ENCODE measurements around the gene PCSK5.

PCSK5 gene

DNA sequence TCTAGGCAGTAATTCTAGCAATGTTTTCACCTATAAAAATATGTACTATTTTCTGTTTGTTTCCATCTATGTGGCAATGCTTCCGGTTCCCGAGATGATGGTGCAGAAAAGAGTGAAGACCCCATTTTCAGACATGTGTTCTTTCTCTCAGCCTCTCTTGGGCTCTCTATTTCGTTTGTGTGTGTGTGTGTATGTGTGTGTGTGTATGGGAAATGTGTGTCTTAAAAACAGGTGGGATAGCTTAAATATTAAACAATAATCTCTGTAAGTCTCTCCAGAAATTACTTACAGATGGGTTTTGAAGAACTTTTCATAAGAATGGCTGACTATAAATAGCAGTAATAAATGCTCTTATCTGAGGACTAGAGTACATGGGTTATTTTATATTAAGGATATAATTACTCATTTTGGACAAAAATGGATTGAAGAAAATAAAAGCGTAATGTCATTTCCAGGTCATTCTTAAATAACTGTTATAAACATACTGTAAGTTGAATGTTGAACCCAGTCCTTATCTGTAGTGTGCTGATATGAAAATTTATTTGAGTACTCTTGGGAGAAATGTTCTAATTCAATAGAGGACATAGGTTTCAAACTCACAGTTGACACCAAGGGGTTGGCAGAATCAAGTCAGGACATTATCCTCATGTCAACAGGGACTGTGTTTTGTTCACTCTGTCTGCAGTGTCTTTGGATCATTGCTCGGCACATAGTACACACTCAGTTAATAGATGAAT, 31.1 kb downstream of the PCSK5 start:
- TF ChIP-seq, protein P1, sequence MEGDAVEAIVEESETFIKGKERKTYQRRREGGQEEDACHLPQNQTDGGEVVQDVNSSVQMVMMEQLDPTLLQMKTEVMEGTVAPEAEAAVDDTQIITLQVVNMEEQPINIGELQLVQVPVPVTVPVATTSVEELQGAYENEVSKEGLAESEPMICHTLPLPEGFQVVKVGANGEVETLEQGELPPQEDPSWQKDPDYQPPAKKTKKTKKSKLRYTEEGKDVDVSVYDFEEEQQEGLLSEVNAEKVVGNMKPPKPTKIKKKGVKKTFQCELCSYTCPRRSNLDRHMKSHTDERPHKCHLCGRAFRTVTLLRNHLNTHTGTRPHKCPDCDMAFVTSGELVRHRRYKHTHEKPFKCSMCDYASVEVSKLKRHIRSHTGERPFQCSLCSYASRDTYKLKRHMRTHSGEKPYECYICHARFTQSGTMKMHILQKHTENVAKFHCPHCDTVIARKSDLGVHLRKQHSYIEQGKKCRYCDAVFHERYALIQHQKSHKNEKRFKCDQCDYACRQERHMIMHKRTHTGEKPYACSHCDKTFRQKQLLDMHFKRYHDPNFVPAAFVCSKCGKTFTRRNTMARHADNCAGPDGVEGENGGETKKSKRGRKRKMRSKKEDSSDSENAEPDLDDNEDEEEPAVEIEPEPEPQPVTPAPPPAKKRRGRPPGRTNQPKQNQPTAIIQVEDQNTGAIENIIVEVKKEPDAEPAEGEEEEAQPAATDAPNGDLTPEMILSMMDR (IDR thresholded peaks at IDR 0.05; ENCODE audit: extremely low read depth, missing control alignments), result no peak
- DNase-seq (ENCODE audit: low spot score), result no peak

DNA sequence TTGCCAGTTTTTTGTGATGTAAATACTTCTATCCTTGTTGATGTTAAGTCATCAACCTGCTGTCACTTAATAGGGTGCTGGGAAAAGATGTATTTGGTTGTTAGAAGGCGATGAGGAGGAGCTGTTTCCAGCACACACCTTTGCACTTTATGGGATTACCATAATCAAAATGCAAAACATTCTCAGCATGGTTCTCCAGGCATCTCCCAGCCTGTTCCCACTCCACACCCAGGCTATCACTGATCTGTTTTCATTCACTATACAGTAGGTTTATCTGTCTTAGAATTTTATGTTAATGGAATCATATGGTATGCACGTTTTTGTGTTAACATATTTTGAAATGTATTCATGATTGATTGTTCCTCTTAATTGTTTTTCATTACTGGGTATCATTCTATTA, 35.9 kb downstream of the PCSK5 start:
- TF ChIP-seq, protein P1 (IDR thresholded peaks at IDR 0.05; ENCODE audit: extremely low read depth, missing control alignments), result no peak
- DNase-seq (ENCODE audit: low spot score), result no peak

DNA sequence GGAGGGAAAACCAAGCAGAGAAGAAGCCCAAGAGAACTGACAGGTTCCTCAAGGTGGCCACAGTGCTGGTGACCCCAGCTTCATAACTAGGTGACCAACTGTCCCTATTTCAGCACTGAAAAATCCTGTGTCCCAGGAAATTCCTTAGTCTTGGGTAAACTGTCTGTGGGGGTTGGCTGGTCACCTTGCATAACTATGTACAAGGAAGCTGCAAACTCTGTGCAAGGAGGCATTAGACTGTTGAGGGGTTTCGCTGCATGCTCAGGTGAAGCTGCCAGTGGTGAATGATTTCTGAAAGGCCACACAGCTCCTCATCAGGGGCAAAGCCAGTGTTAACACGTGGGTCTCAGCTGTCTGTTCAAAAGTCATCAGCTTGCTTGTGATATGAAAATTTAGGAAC, 36.9 kb downstream of the PCSK5 start:
- no peak for DNase-seq (ENCODE audit: low spot score)
- TF ChIP-seq, protein P1 (IDR thresholded peaks at IDR 0.05; ENCODE audit: extremely low read depth, missing control alignments), result no peak

DNA sequence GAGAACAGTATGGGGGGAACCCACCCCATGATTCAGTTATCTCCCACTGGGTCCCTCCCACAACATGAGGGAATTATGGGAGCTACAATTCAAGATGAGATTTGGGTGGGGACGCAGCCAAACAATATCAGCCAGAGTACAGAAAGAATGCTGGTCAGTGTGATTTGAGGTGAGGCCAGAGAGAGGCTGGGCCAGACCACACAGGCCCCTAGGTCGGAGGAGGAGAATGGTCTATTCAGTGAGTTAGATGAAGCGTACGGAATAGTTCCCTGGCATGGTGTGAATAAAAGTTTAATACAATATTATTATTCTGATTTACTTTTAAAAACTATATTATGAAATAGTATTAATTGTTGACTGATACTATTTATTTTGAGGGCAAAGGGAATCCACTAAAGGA, 39.7 kb downstream of the PCSK5 start:
- no peak for DNase-seq (ENCODE audit: low spot score)
- TF ChIP-seq, protein P1 (IDR thresholded peaks at IDR 0.05; ENCODE audit: extremely low read depth, missing control alignments), result no peak

DNA sequence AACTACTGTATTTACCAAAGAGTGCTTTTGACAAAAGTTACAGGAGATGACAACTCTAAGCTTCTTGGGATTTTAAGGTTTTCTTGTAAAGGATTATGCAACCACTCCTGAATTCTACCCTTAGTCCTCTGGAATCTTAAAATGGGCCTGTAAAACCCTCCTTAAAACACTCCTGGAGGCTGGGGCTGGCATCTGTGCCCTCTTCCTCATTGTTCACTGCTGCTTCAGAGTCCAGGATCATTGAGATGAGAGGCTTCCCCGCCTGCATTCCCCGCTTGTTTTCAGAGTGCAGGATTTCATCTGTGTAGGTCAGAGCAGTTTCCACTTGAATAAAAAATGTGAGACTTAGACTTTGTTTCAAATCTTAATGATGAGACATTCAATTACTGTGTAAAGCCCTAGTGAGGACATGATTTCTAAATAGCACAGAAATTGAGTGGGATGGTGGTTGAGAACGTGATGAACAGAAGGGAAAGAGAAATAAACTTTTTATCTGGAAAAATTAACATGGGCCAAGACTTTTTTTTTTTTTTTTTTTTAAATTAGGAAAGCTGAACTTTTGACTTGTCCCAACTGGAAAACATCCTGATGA, 40.4 kb downstream of the PCSK5 start:
- TF ChIP-seq, protein P1 (IDR thresholded peaks at IDR 0.05; ENCODE audit: extremely low read depth, missing control alignments), result no peak
- DNase-seq (ENCODE audit: low spot score), result no peak

DNA sequence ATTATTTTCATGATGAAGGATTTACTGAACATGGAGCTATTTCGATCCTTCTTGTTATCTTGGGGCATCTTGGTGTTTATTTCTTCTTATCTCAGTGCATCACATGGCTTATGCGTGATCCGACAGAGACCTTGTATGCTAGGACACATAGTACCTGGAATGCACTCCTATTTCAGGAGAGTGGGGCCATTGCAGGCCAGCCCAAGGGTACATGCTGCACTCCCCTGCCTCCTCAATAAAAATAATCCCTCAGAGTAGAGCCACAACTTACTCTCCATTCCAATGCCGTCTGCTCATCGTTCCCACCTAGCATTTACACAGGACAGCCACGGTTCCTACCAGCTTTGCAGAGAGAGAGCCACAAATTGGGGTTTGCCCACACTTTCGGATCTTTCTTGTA, 43.5 kb downstream of the PCSK5 start:
- TF ChIP-seq, protein P1 (IDR thresholded peaks at IDR 0.05; ENCODE audit: extremely low read depth, missing control alignments), result no peak
- no peak for DNase-seq (ENCODE audit: low spot score)

DNA sequence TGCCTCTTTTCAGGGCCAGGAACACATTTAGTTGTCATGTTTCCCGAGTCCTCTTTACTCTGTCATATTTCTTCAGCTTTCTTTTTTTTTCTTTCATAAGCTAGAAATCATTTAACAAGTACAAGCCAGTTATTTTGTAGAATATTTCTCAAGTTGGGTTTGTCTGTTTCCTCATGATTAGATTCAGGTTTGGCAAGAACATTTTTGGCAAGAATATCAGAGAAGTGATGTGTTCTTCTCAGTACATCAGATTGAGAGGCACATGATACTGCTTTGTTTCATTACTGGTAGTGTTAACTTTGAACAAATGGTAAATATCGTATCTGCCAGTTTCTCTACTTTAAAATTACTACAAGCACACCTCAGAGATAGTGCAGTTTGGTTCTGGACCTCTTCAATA, 45.1 kb downstream of the PCSK5 start:
- TF ChIP-seq, protein P1 (IDR thresholded peaks at IDR 0.05; ENCODE audit: extremely low read depth, missing control alignments), result no peak
- DNase-seq (ENCODE audit: low spot score), result no peak

Data from GM20000 (cell line).